CD1c-positive myeloid dendritic cell (primary cell): ENCODE data around the gene CCDC78.

ENCODE experiments used
- DNase-seq: peaks from one replicate; pipeline ENCODE4 v3.0.0-alpha.2; 2016; ENCODE audit errors: extremely low spot score

The CCDC78 gene

GRCh38 chr16:711548-712320 lies 14.5 kb downstream of the CCDC78 start:
- DNase-seq = peak; percentile 83

- DNase-seq = no peak
Observed at GRCh38 chr16:711084-711483, 15.2 kb downstream of the CCDC78 start.

- DNase-seq = no peak
Observed at GRCh38 chr16:710500-711075, 15.7 kb downstream of the CCDC78 start.

GRCh38 chr16:709566-710499 lies 16.4 kb downstream of the CCDC78 start:
- peak; percentile 50 for DNase-seq

GRCh38 chr16:708959-709358 lies 17.3 kb downstream of the CCDC78 start:
- no peak for DNase-seq

GRCh38 chr16:708019-708418 lies 18.2 kb downstream of the CCDC78 start:
- DNase-seq = no peak

GRCh38 chr16:707062-707538 lies 19.1 kb downstream of the CCDC78 start:
- no peak for DNase-seq

GRCh38 chr16:706189-707061 lies 19.8 kb downstream of the CCDC78 start:
- no peak for DNase-seq

- DNase-seq = no peak
Observed at GRCh38 chr16:705431-706188, 20.6 kb downstream of the CCDC78 start, which contains the start of gene FBXL16. Gene FBXL16, minus strand, starts transcription at chr16:705801. Its CDS starts 8,396 bp downstream, at chr16:697405.

- no peak for DNase-seq
Observed at GRCh38 chr16:704552-705380, 21.5 kb downstream of the CCDC78 start.

GRCh38 chr16:704047-704446 lies 22.2 kb downstream of the CCDC78 start:
- DNase-seq = no peak

GRCh38 chr16:703406-703805 lies 22.8 kb downstream of the CCDC78 start:
- no peak for DNase-seq

GRCh38 chr16:702341-702740 lies 23.9 kb downstream of the CCDC78 start:
- DNase-seq = no peak

GRCh38 chr16:700684-701584 lies 25.3 kb downstream of the CCDC78 start:
- peak; percentile 27 for DNase-seq

GRCh38 chr16:698911-699671 lies 27.2 kb downstream of the CCDC78 start:
- DNase-seq = no peak

GRCh38 chr16:695355-696089 lies 30.7 kb downstream of the CCDC78 start:
- peak; percentile 54 for DNase-seq

- DNase-seq = no peak
Observed at GRCh38 chr16:694863-695354, 31.3 kb downstream of the CCDC78 start.
